Measurements from ENCODE around the gene CAMK2N1. TPM values are rescaled to one million over a fixed set of nuclear protein-coding genes. Genes with fewer than 3 reads are reported as not detected.

Gene CAMK2N1
- total RNA-seq, 2 donors from 2014 or later: 7.3 to 15.9 TPM

DNA sequence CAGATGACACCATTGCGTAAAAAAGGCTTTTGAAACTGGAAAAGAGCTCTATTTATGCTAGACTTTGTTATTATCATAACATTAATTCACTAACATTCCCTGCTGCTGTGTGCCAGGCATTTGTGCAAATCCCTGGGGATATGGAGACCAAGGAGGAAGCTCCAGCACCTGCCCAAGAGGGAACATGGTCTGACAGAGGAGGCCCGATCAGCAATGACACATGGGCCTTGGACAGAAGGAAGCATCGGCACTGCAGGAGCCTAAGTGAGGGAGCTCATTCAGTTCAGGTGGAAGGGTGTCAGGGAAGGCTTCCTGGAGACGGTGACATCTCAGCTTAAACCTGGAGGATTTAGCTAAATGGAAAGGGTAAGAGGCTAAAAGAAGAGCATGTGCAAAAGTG, 13.9 kb downstream of the CAMK2N1 start:
- Histone ChIP-seq H3K27ac (no peak overlapping the region), H3K27me3 (replicated peaks; ENCODE audit: insufficient read depth) (peaks cover 4% of the 10 kb centered on the region), H3K4me1 (ENCODE audit: control insufficient read depth in 1 of 2, low read depth in 2 of 2) (no peaks in the 10 kb centered on the region), H3K4me3 (no peak overlapping the region), H3K36me3 (no peaks in the 10 kb centered on the region), H3K9me3 (no peaks in the 10 kb centered on the region)
- ATAC-seq (ENCODE audit: insufficient number of reproducible peaks, low FRiP score, low read depth): no peak
- no peak for TF ChIP-seq CTCF (IDR thresholded peaks at IDR 0.05)
- no peak for DNase-seq (ENCODE audit: low spot score)

GRCh38 chr1:20470194-20470593, 15.8 kb downstream of the CAMK2N1 start:
- H3K27me3 ChIP-seq (replicated peaks; ENCODE audit: insufficient read depth): no peaks in the 10 kb centered on the region
- H3K36me3 ChIP-seq: no peaks in the 10 kb centered on the region
- H3K4me1 ChIP-seq (ENCODE audit: control insufficient read depth in 1 of 2, low read depth in 2 of 2): no peaks in the 10 kb centered on the region
- H3K9me3 ChIP-seq: no peaks in the 10 kb centered on the region
- TF ChIP-seq CTCF (IDR thresholded peaks at IDR 0.05): no peak
- H3K27ac ChIP-seq: no peak overlapping the region
- H3K4me3 ChIP-seq: no peak overlapping the region
- no peak for ATAC-seq (ENCODE audit: insufficient number of reproducible peaks, low FRiP score, low read depth)
- no peak for DNase-seq (ENCODE audit: low spot score)

DNA sequence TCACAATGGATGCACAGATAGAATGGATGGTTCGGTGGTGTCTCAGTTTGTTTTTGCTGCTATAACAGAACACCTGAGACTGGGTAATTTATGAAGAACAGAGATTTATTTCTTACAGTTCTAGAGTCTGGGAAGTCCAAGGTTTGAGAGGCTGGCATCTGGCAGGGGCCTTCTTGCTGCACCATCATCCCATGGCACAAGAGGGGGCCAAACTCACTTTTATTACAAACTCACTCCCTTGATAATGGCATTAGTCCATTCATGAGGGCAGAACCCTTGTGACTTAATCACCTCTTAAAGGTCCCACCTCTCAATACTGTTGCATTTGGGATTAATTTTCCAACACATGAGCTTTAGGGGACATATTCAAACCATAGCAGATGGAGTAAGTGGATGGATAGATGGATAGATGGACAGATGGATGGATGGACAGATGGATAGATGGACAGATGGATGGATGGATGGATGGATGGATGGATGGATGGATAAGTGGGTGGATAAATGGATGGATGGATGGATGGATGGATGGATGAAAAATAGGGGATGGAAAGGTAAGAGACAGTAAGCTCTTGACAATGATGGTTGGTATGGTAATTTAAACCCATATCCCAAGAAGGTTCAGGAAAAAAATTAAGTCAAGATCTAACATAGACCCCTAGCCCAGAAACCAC, 16.5 kb downstream of the CAMK2N1 start:
- TF ChIP-seq CTCF (IDR thresholded peaks at IDR 0.05): no peak
- H3K9me3 ChIP-seq: no peaks in the 10 kb centered on the region
- no peak overlapping the region for H3K27ac ChIP-seq
- no peaks in the 10 kb centered on the region for H3K4me1 ChIP-seq (ENCODE audit: control insufficient read depth in 1 of 2, low read depth in 2 of 2)
- DNase-seq (ENCODE audit: low spot score) (no peak), ATAC-seq (ENCODE audit: insufficient number of reproducible peaks, low FRiP score, low read depth) (no peak)
- no peaks in the 10 kb centered on the region for H3K36me3 ChIP-seq
- H3K4me3 ChIP-seq: no peak overlapping the region
- H3K27me3 ChIP-seq (replicated peaks; ENCODE audit: insufficient read depth): no peaks in the 10 kb centered on the region

GRCh38 chr1:20466273-20466672, 19.7 kb downstream of the CAMK2N1 start:
- ATAC-seq (ENCODE audit: insufficient number of reproducible peaks, low FRiP score, low read depth): no peak
- H3K36me3 ChIP-seq: no peaks in the 10 kb centered on the region
- no peak for TF ChIP-seq CTCF (IDR thresholded peaks at IDR 0.05)

GRCh38 chr1:20465187-20465586, 20.8 kb downstream of the CAMK2N1 start:
- no peak overlapping the region for H3K27ac ChIP-seq
- no peaks in the 10 kb centered on the region for H3K27me3 ChIP-seq (replicated peaks; ENCODE audit: insufficient read depth)
- H3K4me3 ChIP-seq: no peak overlapping the region
- ATAC-seq (ENCODE audit: insufficient number of reproducible peaks, low FRiP score, low read depth) (no peak), DNase-seq (ENCODE audit: low spot score) (no peak)
- H3K36me3 ChIP-seq: no peaks in the 10 kb centered on the region
- no peaks in the 10 kb centered on the region for H3K9me3 ChIP-seq
- H3K4me1 ChIP-seq (ENCODE audit: control insufficient read depth in 1 of 2, low read depth in 2 of 2): no peaks in the 10 kb centered on the region
- TF ChIP-seq CTCF (IDR thresholded peaks at IDR 0.05): no peak

More at GRCh38 chr1:20466273-20466672, 19.7 kb downstream of the CAMK2N1 start:
- DNase-seq (ENCODE audit: low spot score): no peak
- Histone ChIP-seq H3K4me3 (no peak overlapping the region), H3K27ac (no peak overlapping the region), H3K4me1 (ENCODE audit: control insufficient read depth in 1 of 2, low read depth in 2 of 2) (no peaks in the 10 kb centered on the region), H3K9me3 (no peaks in the 10 kb centered on the region), H3K27me3 (replicated peaks; ENCODE audit: insufficient read depth) (no peaks in the 10 kb centered on the region)
